ENCODE data around the gene TSSC4.
"Not testable (repeated sequence)": the region's sequence is repeated elsewhere in the genome, so short reads cannot be mapped to it uniquely, and the experiment has no call there.

Gene TSSC4

DNA sequence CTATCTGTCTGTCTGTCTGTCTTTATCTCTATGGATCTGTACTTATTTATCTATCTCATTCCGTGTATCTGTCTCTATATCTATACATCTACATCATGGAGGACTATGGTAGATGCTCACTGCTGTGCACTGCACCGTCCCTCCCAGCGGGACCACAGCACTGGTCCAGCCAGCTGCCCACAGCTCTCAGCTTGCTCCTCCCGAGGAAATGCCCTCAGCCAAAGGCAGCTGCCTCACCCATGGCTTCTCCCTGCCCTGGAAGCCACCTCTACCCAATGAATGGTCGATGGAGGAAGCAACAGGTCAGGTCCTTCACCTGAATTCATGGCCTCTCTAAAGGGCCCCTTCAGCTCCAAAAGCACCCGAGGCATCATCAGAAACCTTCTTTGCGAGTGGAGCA lies 38.1 kb upstream of the TSSC4 start:
- Histone ChIP-seq H3F3A (ENCODE audit: control insufficient read depth, insufficient read depth) (no peaks in the 10 kb centered on the region), H3K27ac (ENCODE audit: low read depth, low read length) (no peak overlapping the region), H3K4me1 (ENCODE audit: control insufficient read depth, low read length) (peaks cover 7% of the 10 kb centered on the region), H3K9me2 (replicated peaks; ENCODE audit: control insufficient read depth, low read length) (no peaks in the 10 kb centered on the region), H3K36me3 (ENCODE audit: control insufficient read depth, low read length) (no peaks in the 10 kb centered on the region), H3K79me2 (ENCODE audit: control insufficient read depth, low read length) (no peaks in the 10 kb centered on the region), H3K4me3 (ENCODE audit: low read length) (no peak overlapping the region), H4K20me1 (ENCODE audit: control insufficient read depth, insufficient read depth, low read depth, low read length) (no peaks in the 10 kb centered on the region), H3K4me2 (ENCODE audit: low read length) (no peak overlapping the region), H3K9me3 (ENCODE audit: control insufficient read depth, insufficient read depth, low read length) (no peaks in the 10 kb centered on the region), H3K27me3 (ENCODE audit: control insufficient read depth, low read length) (peaks cover 7% of the 10 kb centered on the region; the same call in 1 of the 2 replicates)
- TF ChIP-seq EZH2phosphoT487 (IDR thresholded peaks at IDR 0.05; ENCODE audit: borderline replicate concordance, low read length) = no peak
- TF ChIP-seq, protein P1, sequence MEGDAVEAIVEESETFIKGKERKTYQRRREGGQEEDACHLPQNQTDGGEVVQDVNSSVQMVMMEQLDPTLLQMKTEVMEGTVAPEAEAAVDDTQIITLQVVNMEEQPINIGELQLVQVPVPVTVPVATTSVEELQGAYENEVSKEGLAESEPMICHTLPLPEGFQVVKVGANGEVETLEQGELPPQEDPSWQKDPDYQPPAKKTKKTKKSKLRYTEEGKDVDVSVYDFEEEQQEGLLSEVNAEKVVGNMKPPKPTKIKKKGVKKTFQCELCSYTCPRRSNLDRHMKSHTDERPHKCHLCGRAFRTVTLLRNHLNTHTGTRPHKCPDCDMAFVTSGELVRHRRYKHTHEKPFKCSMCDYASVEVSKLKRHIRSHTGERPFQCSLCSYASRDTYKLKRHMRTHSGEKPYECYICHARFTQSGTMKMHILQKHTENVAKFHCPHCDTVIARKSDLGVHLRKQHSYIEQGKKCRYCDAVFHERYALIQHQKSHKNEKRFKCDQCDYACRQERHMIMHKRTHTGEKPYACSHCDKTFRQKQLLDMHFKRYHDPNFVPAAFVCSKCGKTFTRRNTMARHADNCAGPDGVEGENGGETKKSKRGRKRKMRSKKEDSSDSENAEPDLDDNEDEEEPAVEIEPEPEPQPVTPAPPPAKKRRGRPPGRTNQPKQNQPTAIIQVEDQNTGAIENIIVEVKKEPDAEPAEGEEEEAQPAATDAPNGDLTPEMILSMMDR (IDR thresholded peaks at IDR 0.05; ENCODE audit: low read depth, low read length, poor library complexity, severe bottlenecking) = no peak

DNA sequence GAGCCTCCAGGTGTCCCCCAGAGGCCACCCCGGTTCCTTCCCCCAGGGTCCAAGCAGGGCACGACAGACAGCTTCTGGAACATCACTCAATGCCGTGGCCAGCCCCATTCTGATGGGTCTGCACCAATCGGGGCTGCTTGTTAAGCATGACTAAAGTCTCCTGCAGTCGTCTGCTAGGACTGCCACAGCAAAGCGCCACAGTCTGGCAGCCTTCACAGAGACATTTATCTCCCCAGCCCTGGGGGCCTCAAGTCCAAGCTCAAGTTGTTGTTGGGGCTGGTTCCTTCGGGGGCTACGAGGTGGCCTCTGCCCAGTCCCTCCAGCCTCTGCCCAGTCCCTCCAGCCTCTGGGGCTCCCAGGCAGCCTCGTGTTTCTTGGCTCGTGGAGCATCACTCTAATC lies 37.4 kb upstream of the TSSC4 start:
- Histone ChIP-seq H3K36me3 (ENCODE audit: control insufficient read depth, low read length) (no peaks in the 10 kb centered on the region), H3K27me3 (ENCODE audit: control insufficient read depth, low read length) (peaks cover 7% of the 10 kb centered on the region; the same call in 1 of the 2 replicates), H3K4me2 (ENCODE audit: low read length) (no peak overlapping the region), H4K20me1 (ENCODE audit: control insufficient read depth, insufficient read depth, low read depth, low read length) (no peaks in the 10 kb centered on the region), H3K9me3 (ENCODE audit: control insufficient read depth, insufficient read depth, low read length) (no peaks in the 10 kb centered on the region), H3K4me1 (ENCODE audit: control insufficient read depth, low read length) (peaks cover 7% of the 10 kb centered on the region), H3K27ac (ENCODE audit: low read depth, low read length) (no peak overlapping the region), H3K79me2 (ENCODE audit: control insufficient read depth, low read length) (no peaks in the 10 kb centered on the region), H3F3A (ENCODE audit: control insufficient read depth, insufficient read depth) (no peaks in the 10 kb centered on the region), H3K9me2 (replicated peaks; ENCODE audit: control insufficient read depth, low read length) (no peaks in the 10 kb centered on the region), H3K4me3 (ENCODE audit: low read length) (no peak overlapping the region)
- no peak for TF ChIP-seq EZH2phosphoT487 (IDR thresholded peaks at IDR 0.05; ENCODE audit: borderline replicate concordance, low read length)
- TF ChIP-seq, protein P1 (IDR thresholded peaks at IDR 0.05; ENCODE audit: low read depth, low read length, poor library complexity, severe bottlenecking) = no peak

DNA sequence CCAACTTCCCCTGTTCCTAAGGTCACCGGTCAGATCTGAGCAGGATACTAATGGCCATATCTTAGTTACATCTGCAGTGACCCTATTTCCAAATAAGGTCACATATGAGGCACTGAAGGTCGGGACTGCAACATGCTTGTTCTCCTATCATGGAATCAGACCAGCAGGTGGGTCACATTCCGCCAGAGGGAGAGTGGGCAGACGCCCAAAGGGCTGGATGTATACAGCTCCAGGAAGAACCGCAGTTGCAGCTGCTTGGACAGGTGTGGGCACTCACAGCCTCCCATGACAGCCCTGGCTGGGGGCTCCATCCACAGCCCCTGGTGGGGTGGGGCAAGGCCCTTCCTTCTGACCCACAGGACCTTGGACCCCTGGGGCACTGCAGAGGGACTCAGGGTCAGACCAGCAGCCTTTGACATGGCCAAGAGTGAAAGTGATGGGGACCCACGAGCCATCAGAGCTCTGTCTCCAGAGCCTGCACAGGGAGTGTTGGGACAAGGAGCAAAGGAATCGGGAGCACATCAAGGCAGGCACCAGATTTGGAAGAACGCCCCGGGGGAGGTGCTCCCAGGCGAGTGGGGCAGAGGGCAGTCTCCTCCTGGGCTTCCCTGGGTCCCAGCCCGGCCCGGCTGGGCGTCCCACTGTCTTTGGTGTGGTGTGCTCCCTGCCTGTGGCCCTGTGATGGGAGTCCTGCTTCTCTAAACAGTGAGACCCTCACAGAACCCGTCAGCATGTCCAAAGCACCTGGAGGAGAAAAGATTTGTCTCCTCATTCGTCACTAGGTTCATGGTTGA lies 36.8 kb upstream of the TSSC4 start:
- peaks cover 6% of the 10 kb centered on the region for H3K4me1 ChIP-seq (ENCODE audit: control insufficient read depth, low read length)
- H3K27me3 ChIP-seq (ENCODE audit: control insufficient read depth, low read length) = peaks cover 7% of the 10 kb centered on the region; the same call in 1 of the 2 replicates
- H3K4me2 ChIP-seq (ENCODE audit: low read length) = no peak overlapping the region

DNA sequence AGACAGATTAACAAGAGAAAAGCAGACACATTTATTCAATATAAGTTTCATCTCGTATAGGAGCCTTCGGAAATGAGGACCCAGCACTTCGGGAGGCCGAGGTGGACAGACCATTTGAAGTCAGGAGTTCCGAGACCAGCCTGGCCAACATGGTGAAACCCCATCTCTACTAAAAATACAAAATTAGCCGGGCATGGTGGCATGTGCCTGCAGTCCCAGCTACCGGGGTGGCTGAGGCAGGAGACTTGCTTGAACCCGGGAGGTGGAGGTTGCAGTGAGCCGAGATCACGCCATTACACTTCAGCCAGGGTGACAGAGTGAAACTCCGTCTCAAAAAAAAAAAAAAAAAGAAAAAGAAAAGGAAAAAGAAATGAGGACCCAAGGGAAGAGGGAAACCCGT lies 36.2 kb upstream of the TSSC4 start:
- H3K4me3 ChIP-seq (ENCODE audit: low read length); H3F3A ChIP-seq (ENCODE audit: control insufficient read depth, insufficient read depth); H3K4me1 ChIP-seq (ENCODE audit: control insufficient read depth, low read length); H3K36me3 ChIP-seq (ENCODE audit: control insufficient read depth, low read length); H4K20me1 ChIP-seq (ENCODE audit: control insufficient read depth, insufficient read depth, low read depth, low read length); H3K27me3 ChIP-seq (ENCODE audit: control insufficient read depth, low read length); H3K9me3 ChIP-seq (ENCODE audit: control insufficient read depth, insufficient read depth, low read length); H3K9me2 ChIP-seq (replicated peaks; ENCODE audit: control insufficient read depth, low read length); H3K4me2 ChIP-seq (ENCODE audit: low read length); H3K79me2 ChIP-seq (ENCODE audit: control insufficient read depth, low read length); H3K27ac ChIP-seq (ENCODE audit: low read depth, low read length): not testable (repeated sequence)

More for the DNA sequence above, 36.8 kb upstream of the TSSC4 start:
- Histone ChIP-seq H3F3A (ENCODE audit: control insufficient read depth, insufficient read depth) (no peaks in the 10 kb centered on the region), H3K36me3 (ENCODE audit: control insufficient read depth, low read length) (no peaks in the 10 kb centered on the region), H3K9me2 (replicated peaks; ENCODE audit: control insufficient read depth, low read length) (no peaks in the 10 kb centered on the region), H3K27ac (ENCODE audit: low read depth, low read length) (no peak overlapping the region), H3K4me3 (ENCODE audit: low read length) (no peak overlapping the region), H4K20me1 (ENCODE audit: control insufficient read depth, insufficient read depth, low read depth, low read length) (no peaks in the 10 kb centered on the region), H3K79me2 (ENCODE audit: control insufficient read depth, low read length) (no peaks in the 10 kb centered on the region), H3K9me3 (ENCODE audit: control insufficient read depth, insufficient read depth, low read length) (no peaks in the 10 kb centered on the region)
- TF ChIP-seq, protein P1 (IDR thresholded peaks at IDR 0.05; ENCODE audit: low read depth, low read length, poor library complexity, severe bottlenecking) = no peak
- no peak for TF ChIP-seq EZH2phosphoT487 (IDR thresholded peaks at IDR 0.05; ENCODE audit: borderline replicate concordance, low read length)

Data from DOHH2 (cell line).